Ammon's horn (tissue), 1 donor: Measurements from ENCODE around the gene PRG3.
A peak's percentile ranks its signal among the peaks of the same experiment; 100 is the strongest.
"Not testable (repeated sequence)": the region's sequence is repeated elsewhere in the genome, so short reads cannot be mapped to it uniquely, and the experiment has no call there.

Experiments used
- DNase-seq: peaks from one replicate; pipeline ENCODE4 v3.0.0-alpha.2; 2016; ENCODE audit warnings: low spot score

Gene PRG3

DNA sequence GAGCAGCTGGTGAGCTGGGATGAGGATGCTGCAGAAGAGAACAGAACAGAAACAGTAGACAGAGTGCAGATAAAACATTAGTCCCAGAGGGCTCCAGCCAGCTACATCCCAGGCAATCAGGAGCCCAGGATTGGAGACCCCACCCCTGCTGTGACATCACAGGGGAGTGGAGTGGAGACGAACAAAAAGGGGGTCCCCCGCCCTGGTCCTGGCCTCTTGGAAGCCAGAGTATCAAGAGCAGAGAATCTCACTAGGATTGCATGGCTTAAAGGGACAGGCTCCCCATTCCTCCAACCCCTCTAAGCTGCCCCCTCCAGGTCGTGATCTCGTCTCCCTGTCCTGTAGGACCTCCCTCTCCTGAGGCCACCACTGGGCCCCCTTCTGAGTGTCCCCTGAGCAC is 42.8 kb downstream of the PRG3 start, which contains the start of gene P2RX3:
P2RX3 (plus strand) TSS at position 211 of the 400 bp plus-strand sequence. CDS start 199 bp downstream, outside the sequence.
- no peak for DNase-seq

DNA sequence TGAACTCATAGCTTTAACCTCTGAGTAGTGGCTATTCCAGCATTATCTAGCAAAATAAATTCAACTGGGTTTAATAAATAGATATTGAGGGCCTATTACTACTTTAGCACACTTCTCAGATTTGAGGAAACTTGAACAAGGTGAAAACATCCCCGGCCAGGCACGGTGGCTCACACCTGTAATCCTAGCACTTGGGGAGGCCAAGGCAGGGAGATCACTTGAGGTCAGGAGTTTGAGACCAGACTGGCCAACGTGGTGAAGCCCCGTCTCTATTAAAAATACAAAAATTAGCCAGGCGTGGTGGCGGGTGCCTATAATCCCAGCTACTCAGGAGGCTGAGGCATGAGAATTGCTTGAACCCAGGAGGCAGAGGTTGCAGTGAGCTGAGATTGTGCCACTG is 44.1 kb downstream of the PRG3 start:
- DNase-seq: not testable (repeated sequence)

- peak; percentile 21 for DNase-seq
Observed at GRCh38 chr11:57336111-57336666, 44.8 kb downstream of the PRG3 start.

DNA sequence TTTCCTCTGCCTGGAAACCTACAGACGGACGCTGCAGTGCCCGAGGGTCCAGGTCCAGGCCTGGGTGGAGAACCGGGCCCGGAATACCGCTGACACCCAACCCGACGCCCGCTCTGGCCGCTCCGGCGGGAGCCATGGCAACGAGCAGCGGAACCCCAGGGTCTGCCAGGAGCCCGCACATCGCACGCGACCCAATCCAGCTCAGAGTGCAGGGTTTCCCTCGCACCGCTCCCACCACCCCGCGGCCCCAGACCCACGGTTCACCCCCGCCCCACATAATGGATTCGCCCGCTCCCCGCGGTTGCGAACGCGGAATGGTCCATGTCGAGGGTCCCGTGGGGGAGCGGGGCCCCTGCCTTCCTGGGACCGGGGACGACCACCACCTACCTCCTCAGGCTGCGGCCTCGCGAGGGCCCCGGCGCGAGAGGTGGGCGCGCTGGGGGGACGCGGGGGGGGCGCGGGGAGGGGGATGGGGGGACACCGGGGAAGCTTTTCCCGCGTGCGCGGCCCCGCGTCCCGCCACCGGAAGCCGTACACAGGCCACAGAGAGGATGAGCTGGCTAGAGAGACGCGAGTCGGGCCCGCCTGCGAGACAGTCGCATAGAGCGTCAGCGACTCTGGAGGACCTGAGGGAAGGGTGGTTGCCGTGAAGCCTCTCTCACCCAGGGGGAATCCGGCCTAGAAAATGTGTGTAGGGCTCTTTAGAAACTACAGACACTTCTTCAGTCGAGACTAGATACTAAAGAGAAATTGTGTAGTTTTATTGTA is 45.4 kb downstream of the PRG3 start, which contains the start of gene SSRP1:
SSRP1 (minus strand) TSS at position 550 of the 768 bp plus-strand sequence. CDS start 771 bp downstream, outside the sequence.
- peak; percentile 94 for DNase-seq

- DNase-seq: no peak
Observed at GRCh38 chr11:57335023-57335342, 46.0 kb downstream of the PRG3 start.

GRCh38 chr11:57332694-57333440 is 48.1 kb downstream of the PRG3 start:
- no peak for DNase-seq

DNA sequence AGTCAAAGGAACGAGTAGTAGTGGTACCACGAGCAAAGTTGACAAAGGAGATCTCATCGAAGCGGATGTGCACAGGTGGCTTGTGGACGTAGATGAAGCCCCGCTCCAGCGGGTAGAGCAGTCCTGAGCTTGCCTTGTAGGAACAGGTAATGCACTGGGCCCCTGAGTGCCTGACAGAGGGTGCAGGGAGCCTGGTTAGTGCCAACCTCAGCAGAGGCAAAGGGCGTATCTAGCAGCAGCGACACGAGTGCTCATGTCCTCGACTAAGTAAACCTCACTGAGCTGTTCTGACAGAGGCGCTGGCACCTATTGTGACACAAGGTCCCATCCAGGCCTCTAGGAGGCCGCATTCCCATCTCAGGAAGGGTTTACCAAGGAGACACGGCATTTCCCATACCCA is 49.2 kb downstream of the PRG3 start:
- no peak for DNase-seq

- no peak for DNase-seq
Observed at GRCh38 chr11:57330029-57330428, 50.9 kb downstream of the PRG3 start.

DNA sequence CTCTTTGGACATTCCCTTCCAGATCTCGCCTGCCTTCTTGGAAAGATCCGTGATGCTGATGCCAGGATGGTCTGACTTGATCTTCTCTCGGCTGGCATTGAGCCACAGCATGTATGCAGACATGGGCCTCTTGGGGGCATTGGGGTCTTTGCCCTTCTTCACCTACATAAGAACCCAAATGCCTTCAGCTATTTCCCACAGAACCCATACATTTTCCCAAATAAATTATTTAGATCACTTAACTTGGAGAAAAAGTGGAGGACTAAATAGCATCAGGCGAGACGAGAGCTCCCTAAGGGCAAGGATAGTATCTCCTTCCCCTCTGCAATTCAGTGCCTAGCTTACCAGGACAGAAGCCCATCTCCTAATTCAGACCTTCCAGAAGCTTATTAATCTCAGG is 53.2 kb downstream of the PRG3 start:
- DNase-seq: no peak
